Measurements from ENCODE around the gene SRPK1. TPM values are rescaled to one million over a fixed set of nuclear protein-coding genes. Genes with fewer than 3 reads are reported as not detected.

Gene SRPK1
- total and polyA plus RNA-seq, 2 of the 13 experiments (the other 11 are each of a cell fraction or from before 2014, with no cell fraction given): 56.4 to 142 TPM

GRCh38 chr6:35968821-35969220 is 47.9 kb upstream of the SRPK1 start (continued):
- TF ChIP-seq PRPF4 (IDR thresholded peaks at IDR 0.05; ENCODE audit: low read depth, low read length, poor library complexity, severe bottlenecking) (no peak), PCBP2 (optimal IDR thresholded peaks at IDR 0.05; ENCODE audit: low read depth, low read length, poor library complexity, severe bottlenecking) (no peak), AGO1 (IDR thresholded peaks at IDR 0.05; ENCODE audit: low read depth, low read length, poor library complexity, severe bottlenecking) (no peak), MIER3 (CRISPR knock-in tag; IDR thresholded peaks at IDR 0.05; ENCODE audit: borderline replicate concordance) (no peak), ZNF556 (CRISPR knock-in tag; IDR thresholded peaks at IDR 0.05; ENCODE audit: borderline replicate concordance) (no peak), ZNF17 (CRISPR knock-in tag; IDR thresholded peaks at IDR 0.05) (no peak), ZHX2 (IDR thresholded peaks at IDR 0.05; ENCODE audit: low read depth) (no peak), ZHX2 (CRISPR knock-in tag; IDR thresholded peaks at IDR 0.05; ENCODE audit: borderline replicate concordance) (no peak), ZNF225 (CRISPR knock-in tag; IDR thresholded peaks at IDR 0.05) (no peak)

All from HepG2 (cell line).